ENCODE results near the gene SHISA6.
"Not testable (repeated sequence)": the region's sequence is repeated elsewhere in the genome, so short reads cannot be mapped to it uniquely, and the experiment has no call there.

The SHISA6 gene

GRCh38 chr17:11303773-11304394 lies 62.9 kb downstream of the SHISA6 start:
- DNase-seq (ENCODE audit: low spot score) = no peak

- no peak for DNase-seq (ENCODE audit: low spot score)
These were observed 63.6 kb downstream of the SHISA6 start for GRCh38 chr17:11304568-11304967.

- no peak for DNase-seq (ENCODE audit: low spot score)
These were observed 64.5 kb downstream of the SHISA6 start for GRCh38 chr17:11305524-11305923.

GRCh38 chr17:11308531-11308930 lies 67.5 kb downstream of the SHISA6 start:
- DNase-seq (ENCODE audit: low spot score) = no peak

- no peak for DNase-seq (ENCODE audit: low spot score)
These were observed 68.0 kb downstream of the SHISA6 start for GRCh38 chr17:11309033-11309432.

- no peak for DNase-seq (ENCODE audit: low spot score)
These were observed 68.8 kb downstream of the SHISA6 start for GRCh38 chr17:11309850-11310249.

- not testable (repeated sequence) for DNase-seq (ENCODE audit: low spot score)
These were observed 75.4 kb downstream of the SHISA6 start for GRCh38 chr17:11316451-11316850.

- DNase-seq (ENCODE audit: low spot score) = no peak
These were observed 77.2 kb downstream of the SHISA6 start for GRCh38 chr17:11318207-11318606.

GRCh38 chr17:11319894-11320293 lies 78.9 kb downstream of the SHISA6 start:
- DNase-seq (ENCODE audit: low spot score) = no peak

- no peak for DNase-seq (ENCODE audit: low spot score)
These were observed 83.0 kb downstream of the SHISA6 start for GRCh38 chr17:11324021-11324420.

- DNase-seq (ENCODE audit: low spot score) = no peak
These were observed 83.9 kb downstream of the SHISA6 start for GRCh38 chr17:11324846-11325420.

GRCh38 chr17:11326492-11326891 lies 85.5 kb downstream of the SHISA6 start:
- no peak for DNase-seq (ENCODE audit: low spot score)

GRCh38 chr17:11328770-11329169 lies 87.8 kb downstream of the SHISA6 start:
- DNase-seq (ENCODE audit: low spot score) = no peak

- no peak for DNase-seq (ENCODE audit: low spot score)
These were observed 89.0 kb downstream of the SHISA6 start for GRCh38 chr17:11330006-11330405.

GRCh38 chr17:11330826-11331225 lies 89.8 kb downstream of the SHISA6 start:
- no peak for DNase-seq (ENCODE audit: low spot score)

- no peak for DNase-seq (ENCODE audit: low spot score)
These were observed 90.8 kb downstream of the SHISA6 start for GRCh38 chr17:11331547-11332513.

GRCh38 chr17:11332706-11333105 lies 91.7 kb downstream of the SHISA6 start:
- DNase-seq (ENCODE audit: low spot score) = no peak

- no peak for DNase-seq (ENCODE audit: low spot score)
These were observed 93.5 kb downstream of the SHISA6 start for GRCh38 chr17:11334493-11334892.

GRCh38 chr17:11336290-11336689 lies 95.3 kb downstream of the SHISA6 start:
- DNase-seq (ENCODE audit: low spot score) = no peak

- no peak for DNase-seq (ENCODE audit: low spot score)
These were observed 99.8 kb downstream of the SHISA6 start for GRCh38 chr17:11340803-11341202.

GRCh38 chr17:11342138-11342537 lies 101.1 kb downstream of the SHISA6 start:
- no peak for DNase-seq (ENCODE audit: low spot score)

GRCh38 chr17:11349106-11349505 lies 108.1 kb downstream of the SHISA6 start:
- no peak for DNase-seq (ENCODE audit: low spot score)

GRCh38 chr17:11351479-11351878 lies 110.5 kb downstream of the SHISA6 start:
- no peak for DNase-seq (ENCODE audit: low spot score)
